ENCODE measurements around the gene RERE.

Gene RERE

GRCh38 chr1:8376358-8376840 lies 441.0 kb downstream of the RERE start:
- in situ Hi-C loops (cut with HindIII; ENCODE audit: low pct_unique_long_range_greater_than_20kb, low sequenced_read_pairs) = no loop called here
- no peak for TF ChIP-seq JUND (IDR thresholded peaks at IDR 0.05; ENCODE audit: low read depth)

GRCh38 chr1:8374812-8375211 lies 442.6 kb downstream of the RERE start:
- in situ Hi-C loops (cut with HindIII; ENCODE audit: low pct_unique_long_range_greater_than_20kb, low sequenced_read_pairs) = no loop called here
- no peak for TF ChIP-seq JUND (IDR thresholded peaks at IDR 0.05; ENCODE audit: low read depth)
- DNase-seq (ENCODE audit: low read depth in 1 of 2, low spot score in 1 of 2) = peak in 1 of 2 experiments; percentile 62

More at GRCh38 chr1:8376358-8376840, 441.0 kb downstream of the RERE start:
- no peak for DNase-seq (ENCODE audit: low read depth in 1 of 2, low spot score in 1 of 2)

GRCh38 chr1:8374356-8374755 lies 443.1 kb downstream of the RERE start:
- no peak for DNase-seq (ENCODE audit: low read depth in 1 of 2, low spot score in 1 of 2)
- in situ Hi-C loops (cut with HindIII; ENCODE audit: low pct_unique_long_range_greater_than_20kb, low sequenced_read_pairs) = no loop called here
- TF ChIP-seq JUND (IDR thresholded peaks at IDR 0.05; ENCODE audit: low read depth) = no peak

- in situ Hi-C loops (cut with HindIII; ENCODE audit: low pct_unique_long_range_greater_than_20kb, low sequenced_read_pairs) = no loop called here
- DNase-seq (ENCODE audit: low read depth in 1 of 2, low spot score in 1 of 2) = no peak
- no peak for TF ChIP-seq JUND (IDR thresholded peaks at IDR 0.05; ENCODE audit: low read depth)
These were observed 443.7 kb downstream of the RERE start for GRCh38 chr1:8373581-8374241.

DNA sequence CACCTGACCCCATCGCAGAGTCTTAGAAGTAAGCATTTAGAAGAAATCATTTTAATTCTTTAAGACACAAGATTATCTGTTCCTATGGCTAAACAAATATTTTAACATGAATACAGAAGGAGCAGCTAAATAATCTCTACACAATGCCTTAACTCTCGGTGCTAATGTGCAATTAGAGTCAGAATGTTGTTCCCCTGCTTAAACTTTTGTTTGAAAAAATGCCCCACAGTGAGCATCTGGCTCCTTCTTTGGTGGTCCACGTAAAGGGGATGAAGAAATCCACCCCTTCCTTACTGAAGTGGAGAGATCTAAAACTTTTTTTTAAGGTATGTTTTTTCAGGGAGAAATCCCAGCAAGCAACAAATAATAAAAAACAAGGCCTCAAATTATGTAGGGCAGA lies 444.3 kb downstream of the RERE start:
- in situ Hi-C loops (cut with HindIII; ENCODE audit: low pct_unique_long_range_greater_than_20kb, low sequenced_read_pairs) = no loop called here

GRCh38 chr1:8371372-8371991 lies 446.0 kb downstream of the RERE start:
- TF ChIP-seq JUND (IDR thresholded peaks at IDR 0.05; ENCODE audit: low read depth) = no peak
- in situ Hi-C loops (cut with HindIII; ENCODE audit: low pct_unique_long_range_greater_than_20kb, low sequenced_read_pairs) = no loop called here

More for the DNA sequence above, 444.3 kb downstream of the RERE start:
- no peak for TF ChIP-seq JUND (IDR thresholded peaks at IDR 0.05; ENCODE audit: low read depth)
- no peak for DNase-seq (ENCODE audit: low read depth in 1 of 2, low spot score in 1 of 2)

GRCh38 chr1:8370905-8371315 lies 446.5 kb downstream of the RERE start:
- no peak for DNase-seq (ENCODE audit: low read depth in 1 of 2, low spot score in 1 of 2)
- no peak for TF ChIP-seq JUND (IDR thresholded peaks at IDR 0.05; ENCODE audit: low read depth)
- in situ Hi-C loops (cut with HindIII; ENCODE audit: low pct_unique_long_range_greater_than_20kb, low sequenced_read_pairs) = no loop called here

More at GRCh38 chr1:8371372-8371991, 446.0 kb downstream of the RERE start:
- no peak for DNase-seq (ENCODE audit: low read depth in 1 of 2, low spot score in 1 of 2)

DNA sequence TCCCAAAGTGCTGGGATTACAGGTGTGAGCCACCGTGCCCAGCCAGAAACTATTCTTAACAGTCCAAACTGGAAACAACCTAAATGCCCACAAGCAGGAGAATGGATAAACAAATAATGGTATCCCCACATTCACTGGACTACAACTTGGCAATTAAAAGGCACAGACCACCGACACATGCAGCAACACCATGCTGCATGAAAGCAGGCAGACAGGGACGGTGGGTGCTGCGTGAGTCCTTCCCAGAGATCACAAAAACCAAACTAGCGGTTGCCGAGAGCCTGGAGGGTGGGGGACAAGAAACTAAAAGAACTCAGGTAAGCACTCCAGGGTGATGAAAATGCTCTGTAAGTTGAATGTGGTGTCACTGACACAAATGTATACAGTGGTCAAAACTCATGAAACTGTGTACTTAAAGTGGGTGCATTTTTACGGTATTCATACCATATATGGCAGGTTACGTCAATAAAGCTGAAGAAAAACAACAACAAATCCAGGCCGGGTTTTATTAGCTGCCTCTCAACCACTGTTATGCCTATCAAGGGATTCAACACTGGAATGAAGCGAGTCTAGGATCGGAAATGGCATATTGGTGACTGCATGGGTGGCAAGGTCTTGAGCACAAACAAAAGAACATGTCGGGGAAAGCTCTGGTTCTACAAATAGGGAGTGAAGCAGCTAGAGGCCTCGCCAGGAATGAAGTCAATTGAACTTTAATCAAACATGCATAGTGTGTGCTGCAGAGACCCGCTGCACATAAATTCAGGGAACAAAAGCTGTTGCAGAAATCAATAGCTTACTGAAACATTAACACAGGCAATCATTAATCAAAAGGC lies 447.2 kb downstream of the RERE start:
- in situ Hi-C loops (cut with HindIII; ENCODE audit: low pct_unique_long_range_greater_than_20kb, low sequenced_read_pairs) = no loop called here
- DNase-seq (ENCODE audit: low read depth in 1 of 2, low spot score in 1 of 2) = no peak
- no peak for TF ChIP-seq JUND (IDR thresholded peaks at IDR 0.05; ENCODE audit: low read depth)

GRCh38 chr1:8368956-8369639 lies 448.3 kb downstream of the RERE start:
- no peak for DNase-seq (ENCODE audit: low read depth in 1 of 2, low spot score in 1 of 2)
- TF ChIP-seq JUND (IDR thresholded peaks at IDR 0.05; ENCODE audit: low read depth) = no peak
- in situ Hi-C loops (cut with HindIII; ENCODE audit: low pct_unique_long_range_greater_than_20kb, low sequenced_read_pairs) = no loop called here

DNA sequence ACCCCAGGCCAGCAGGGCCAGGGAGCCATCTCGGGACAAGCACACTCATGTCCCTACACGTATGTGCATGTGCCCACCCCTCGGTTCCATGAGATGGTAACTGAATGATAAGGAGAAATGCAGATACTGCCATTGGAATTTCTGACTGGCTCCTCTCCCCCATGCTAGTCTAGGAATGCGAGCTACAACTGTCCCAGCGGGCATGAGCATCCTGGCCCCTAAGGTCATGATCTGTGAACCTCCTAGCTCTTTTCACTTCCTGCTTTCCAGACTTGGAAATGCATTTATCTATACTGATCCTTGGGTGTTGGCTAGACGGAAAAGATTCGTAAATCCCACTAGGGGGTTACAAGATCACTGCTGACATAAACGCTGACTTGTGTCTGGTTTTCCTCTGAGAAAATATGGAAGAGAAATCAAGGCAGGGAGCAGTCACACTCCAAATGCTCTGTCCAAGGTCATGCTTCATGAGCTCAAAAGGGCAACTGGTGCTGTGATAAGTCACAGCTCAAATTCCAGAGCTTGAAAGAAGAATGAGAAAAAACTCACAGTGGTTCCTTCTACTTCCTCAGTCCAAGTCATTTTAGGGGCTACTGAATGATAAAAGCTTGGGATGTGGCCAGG lies 449.8 kb downstream of the RERE start:
- in situ Hi-C loops (cut with HindIII; ENCODE audit: low pct_unique_long_range_greater_than_20kb, low sequenced_read_pairs) = no loop called here
- no peak for DNase-seq (ENCODE audit: low read depth in 1 of 2, low spot score in 1 of 2)
- TF ChIP-seq JUND (IDR thresholded peaks at IDR 0.05; ENCODE audit: low read depth) = no peak

GRCh38 chr1:8365661-8366362 lies 451.6 kb downstream of the RERE start:
- in situ Hi-C loops (cut with HindIII; ENCODE audit: low pct_unique_long_range_greater_than_20kb, low sequenced_read_pairs) = no loop called here
- DNase-seq (ENCODE audit: low read depth in 1 of 2, low spot score in 1 of 2) = no peak
- no peak for TF ChIP-seq JUND (IDR thresholded peaks at IDR 0.05; ENCODE audit: low read depth)
